Bronchial epithelial cell (primary cell): ENCODE measurements around the gene URB1. TPM values are rescaled to one million over a fixed set of nuclear protein-coding genes. Genes with fewer than 3 reads are reported as not detected.

Experiments used
- DNase-seq: peaks from one replicate; pipeline ENCODE4 v3.0.0-alpha.2; 2010; ENCODE audit warnings: low read depth
- FAIRE-seq: peaks from 2 replicates; lab custom pipeline; 2011; peaks lifted over from hg19 to GRCh38; lab: Jason Lieb, UNC
- H3K27me3 ChIP-seq: 2 replicates; pipeline ENCODE4 v1.5.1; 2011; ENCODE audit warnings: low read length; ENCODE audit not compliant: control insufficient read depth, insufficient read depth
- H3K36me3 ChIP-seq: 2 replicates; pipeline ENCODE4 v1.5.1; 2011; ENCODE audit warnings: low read length; ENCODE audit not compliant: control insufficient read depth, insufficient read depth
- H3K4me3 ChIP-seq: 2 replicates; pipeline ENCODE4 v1.5.1; 2011; ENCODE audit warnings: mild to moderate bottlenecking, low read depth, low read length, control low read depth
- CTCF ChIP-seq: IDR thresholded peaks from 2 replicates; pipeline ENCODE4 v1.5.1; 2011; ENCODE audit warnings: mild to moderate bottlenecking, moderate library complexity, low read length, control low read depth, inconsistent platforms; ENCODE audit not compliant: insufficient read depth, severe bottlenecking
- total RNA-seq: library from RNA; depleted of rRNA; stranded (reverse); fragments of >200 nt; gene quantifications from 2 replicates; pipeline ENCODE4 v1.2.1, GENCODE V29; 2014

The URB1 gene
- total RNA-seq, 1 donor from 2014 or later = 22.4 TPM

GRCh38 chr21:32350211-32350980 lies 42.4 kb downstream of the URB1 start:
- FAIRE-seq (no peak), DNase-seq (no peak)
- Histone ChIP-seq H3K36me3 (peaks cover 45% of the 10 kb centered on the region), H3K4me3 (no peak overlapping the region), H3K27me3 (no peaks in the 10 kb centered on the region)
- no peak for TF ChIP-seq CTCF

- no peak for TF ChIP-seq CTCF
- H3K4me3 ChIP-seq = no peak overlapping the region
- FAIRE-seq (no peak), DNase-seq (no peak)
- H3K27me3 ChIP-seq = no peaks in the 10 kb centered on the region
- H3K36me3 ChIP-seq = peaks cover 48% of the 10 kb centered on the region
These were observed 43.4 kb downstream of the URB1 start for GRCh38 chr21:32349333-32349944.

- TF ChIP-seq CTCF = no peak
- no peaks in the 10 kb centered on the region for H3K27me3 ChIP-seq
- H3K36me3 ChIP-seq = peaks cover 49% of the 10 kb centered on the region
- no peak overlapping the region for H3K4me3 ChIP-seq
- DNase-seq (peak; percentile 77), FAIRE-seq (peak; percentile 92)
These were observed 44.0 kb downstream of the URB1 start for GRCh38 chr21:32348604-32349332.

- no peak for DNase-seq
- Histone ChIP-seq H3K27me3 (no peaks in the 10 kb centered on the region), H3K36me3 (peaks cover 53% of the 10 kb centered on the region), H3K4me3 (no peak overlapping the region)
- TF ChIP-seq CTCF = no peak
- FAIRE-seq = no peak
These were observed 44.8 kb downstream of the URB1 start for GRCh38 chr21:32347977-32348376.

GRCh38 chr21:32347351-32347750 lies 45.5 kb downstream of the URB1 start:
- no peak for TF ChIP-seq CTCF
- Histone ChIP-seq H3K36me3 (peaks cover 54% of the 10 kb centered on the region), H3K4me3 (no peak overlapping the region), H3K27me3 (no peaks in the 10 kb centered on the region)
- no peak for FAIRE-seq
- DNase-seq = no peak
